EH (cell line): ENCODE results near the gene ANXA9.

ENCODE experiments used
- DNase-seq: peaks from one replicate; pipeline ENCODE4 v3.0.0-alpha.2; 2015; ENCODE audit warnings: low read depth

ANXA9 gene

DNA sequence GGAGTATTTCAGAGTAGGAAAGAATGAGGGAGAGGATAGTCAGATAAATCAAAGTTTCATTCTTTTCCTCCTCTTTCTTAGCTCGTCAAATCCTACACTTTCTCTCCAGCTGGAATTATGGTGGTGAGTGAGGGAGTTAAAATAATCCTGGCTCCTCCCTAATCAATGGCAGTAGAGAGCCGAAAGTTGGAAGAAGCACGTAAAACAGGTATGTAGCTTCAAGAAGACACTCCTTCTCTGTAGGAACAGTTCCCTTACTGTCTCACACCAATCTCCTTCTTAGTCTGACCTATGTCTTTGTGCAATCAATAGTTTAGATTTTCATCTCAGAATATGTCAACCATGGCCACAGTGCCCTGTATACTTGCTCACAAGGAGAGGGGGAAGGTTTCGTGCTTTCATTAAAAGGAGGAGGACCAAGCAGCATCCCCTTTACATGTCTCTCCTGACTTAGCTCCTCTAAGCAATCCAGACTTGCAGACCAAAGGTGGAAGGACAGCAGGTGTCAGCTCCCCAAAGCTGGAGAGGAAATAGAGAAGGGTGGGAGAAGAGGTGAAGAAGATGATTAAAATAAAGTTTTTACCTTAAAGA lies 23.7 kb downstream of the ANXA9 start:
- no peak for DNase-seq

DNA sequence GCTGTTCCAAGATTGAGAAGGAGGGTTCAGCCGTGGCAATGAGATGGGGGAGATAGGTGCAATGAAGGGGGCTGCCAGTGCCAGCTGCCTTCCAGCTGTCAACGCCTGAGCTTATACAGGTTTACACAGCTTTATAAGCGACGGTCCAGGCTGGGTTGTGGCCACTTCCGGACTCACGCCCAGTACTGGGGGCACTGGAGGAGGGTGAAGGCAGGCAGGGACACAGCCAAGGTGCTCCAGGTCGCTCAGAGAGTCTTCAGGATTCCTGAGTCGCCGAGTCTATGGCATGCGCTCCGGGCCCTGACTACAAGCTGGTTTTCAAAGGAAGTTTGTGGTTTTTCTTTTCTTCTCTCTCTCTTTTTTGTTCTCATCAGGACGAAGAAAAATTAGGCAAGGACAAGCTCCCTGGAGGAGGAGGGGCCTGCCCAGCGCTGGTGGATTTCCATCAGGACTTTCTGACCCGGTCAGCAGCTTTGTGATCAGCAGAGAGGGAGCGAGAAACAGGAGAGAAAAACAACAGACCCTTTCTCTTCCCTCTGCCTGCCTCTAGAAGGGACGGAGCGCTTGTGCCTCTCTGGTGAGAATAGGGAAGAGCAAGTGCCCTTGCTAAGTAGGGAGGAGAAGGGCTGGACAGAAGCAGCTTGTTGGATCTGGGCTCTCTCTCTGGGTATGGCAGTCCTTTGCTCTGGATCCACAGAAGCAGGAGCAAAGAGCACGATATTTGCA lies 24.4 kb downstream of the ANXA9 start, which contains the start of gene MINDY1:
MINDY1 (minus strand) TSS at position 576 of the 726 bp plus-strand sequence. CDS start 4,285 bp downstream, outside the sequence.
- peak; percentile 87 for DNase-seq

DNA sequence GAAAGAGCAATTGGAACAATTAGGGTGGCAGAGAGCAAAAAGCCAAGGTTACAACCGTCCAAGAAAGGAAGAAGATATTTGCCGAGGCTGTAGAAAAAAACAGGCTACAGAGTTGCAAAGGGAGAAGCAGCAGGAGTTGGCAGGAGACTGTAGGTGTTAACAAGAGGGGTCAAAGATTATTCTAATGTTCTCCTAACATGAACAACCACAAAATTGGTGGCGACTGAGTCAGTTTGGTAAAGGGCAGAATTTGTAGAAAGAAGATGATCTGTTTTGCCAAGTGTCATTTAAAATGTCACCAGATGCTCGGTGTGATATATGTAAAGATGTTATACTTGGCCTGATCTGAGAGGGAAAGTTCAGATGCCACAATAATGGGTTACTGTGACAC lies 25.8 kb downstream of the ANXA9 start:
- DNase-seq, result no peak

DNA sequence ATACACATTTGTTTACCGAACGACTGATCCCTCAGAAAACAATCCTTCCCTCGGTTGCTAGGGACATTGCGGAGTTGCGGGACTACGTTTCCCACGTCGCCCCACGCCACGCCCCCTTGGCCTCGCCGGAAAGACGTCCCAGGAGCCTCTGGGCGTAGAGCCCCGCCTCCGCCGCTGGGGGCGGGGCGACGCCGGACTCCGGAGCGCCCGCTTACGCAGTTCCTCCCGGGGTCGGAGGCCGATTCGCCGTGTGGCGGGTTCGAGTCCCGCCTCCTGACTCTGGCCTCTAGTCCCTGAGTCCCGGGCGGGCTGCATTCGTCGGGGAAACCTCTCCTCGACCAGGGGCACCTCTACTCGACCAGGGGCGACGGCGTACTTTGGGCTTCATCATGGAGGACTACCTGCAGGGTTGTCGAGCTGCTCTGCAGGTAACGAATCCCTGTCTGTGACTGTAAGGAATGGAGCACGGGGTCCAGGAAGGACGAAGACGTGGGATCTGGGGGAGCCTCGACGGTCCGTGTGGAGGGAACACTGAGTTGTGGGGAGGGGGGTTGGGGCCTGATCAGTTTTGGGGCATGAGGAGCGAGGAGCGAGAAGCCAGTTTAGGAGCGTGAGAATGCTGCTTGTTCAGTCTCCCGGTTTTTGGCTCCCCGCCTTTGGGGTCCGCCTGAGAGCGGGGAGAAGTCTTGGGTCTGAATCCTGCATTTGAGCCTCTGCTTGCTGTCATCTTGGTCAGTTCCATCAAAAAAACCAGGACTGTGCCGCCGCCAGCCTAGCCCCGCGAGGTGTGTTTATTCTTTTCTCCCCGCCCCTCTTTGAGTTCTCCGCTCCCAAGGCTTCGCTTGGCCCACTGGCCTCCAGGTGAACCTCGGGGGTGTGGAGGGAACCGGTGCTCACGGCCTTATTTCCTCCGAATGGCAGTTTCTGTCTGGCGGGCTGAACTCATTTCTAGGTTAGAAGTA lies 26.4 kb downstream of the ANXA9 start, which contains the start of gene PRUNE1:
PRUNE1 (plus strand) TSS at position 206 of the 962 bp plus-strand sequence; CDS start at position 390, 184 bp downstream.
- peak; percentile 96 for DNase-seq

DNA sequence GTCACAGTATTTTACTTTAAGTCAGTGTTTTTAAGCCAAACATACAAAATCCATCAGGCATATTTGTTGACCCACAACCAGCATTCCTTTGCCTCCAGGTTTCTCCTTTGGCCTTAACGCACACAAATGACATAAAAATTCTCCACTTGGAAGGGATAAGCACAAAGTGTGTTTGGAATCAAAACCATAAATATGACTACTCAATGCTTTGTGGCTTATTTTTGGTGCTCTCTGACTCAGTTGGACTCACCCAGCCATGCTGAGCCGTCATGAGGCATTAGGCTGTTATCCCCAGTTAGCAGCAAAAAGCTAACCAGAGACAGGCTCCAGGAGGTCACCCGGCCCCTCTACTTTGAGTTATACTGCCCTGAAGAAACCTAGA lies 27.1 kb downstream of the ANXA9 start:
- DNase-seq, result peak; percentile 72

DNA sequence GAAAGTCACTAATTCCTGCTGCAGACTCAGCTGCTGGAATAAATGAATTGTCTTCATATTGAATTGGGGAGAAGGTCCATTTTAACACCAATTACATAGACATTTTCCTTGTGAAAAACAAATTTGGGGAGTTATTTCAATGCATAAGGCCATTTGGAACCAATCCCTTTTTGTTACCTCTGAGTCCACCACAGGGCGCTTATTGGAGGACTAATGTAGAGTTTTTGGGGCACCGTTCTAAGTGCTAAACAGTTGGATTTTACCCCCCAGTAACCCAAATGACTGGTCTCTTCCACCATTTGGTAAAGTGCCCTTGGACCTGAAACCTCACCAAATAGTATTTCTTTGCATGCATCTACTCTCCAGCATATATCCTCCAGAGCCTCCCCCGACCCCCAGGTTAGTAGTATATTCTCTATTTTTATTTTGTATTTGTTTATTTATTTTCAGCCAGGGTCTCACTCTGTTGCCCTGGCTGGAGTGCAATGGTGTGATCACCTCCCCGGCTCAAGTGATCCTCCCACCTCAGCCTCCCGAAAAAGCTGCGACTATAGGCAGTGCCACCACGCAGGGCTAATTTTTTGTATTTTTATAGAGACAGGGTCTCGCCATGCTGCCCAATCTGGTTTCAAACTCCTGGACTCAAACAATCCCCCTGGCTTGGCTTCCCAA lies 27.7 kb downstream of the ANXA9 start:
- DNase-seq, result no peak

DNA sequence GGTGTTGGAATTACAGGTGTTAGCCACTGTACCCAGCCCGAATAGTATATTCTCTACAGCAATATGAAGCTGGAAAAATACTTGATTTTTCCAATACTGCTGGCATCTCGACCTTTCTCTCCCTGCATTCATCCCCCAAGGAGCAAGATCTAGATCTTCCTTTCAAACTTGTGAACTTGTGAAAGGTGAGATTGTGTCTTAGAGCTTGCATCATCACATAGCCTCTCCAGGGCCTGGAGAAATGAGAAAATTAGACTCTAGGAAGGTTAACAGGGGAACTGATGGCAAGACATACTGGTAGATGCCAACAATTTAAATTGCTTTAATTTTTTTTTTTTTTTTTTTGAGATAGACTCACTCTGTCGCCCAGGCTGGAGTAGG lies 28.2 kb downstream of the ANXA9 start:
- DNase-seq, result no peak

DNA sequence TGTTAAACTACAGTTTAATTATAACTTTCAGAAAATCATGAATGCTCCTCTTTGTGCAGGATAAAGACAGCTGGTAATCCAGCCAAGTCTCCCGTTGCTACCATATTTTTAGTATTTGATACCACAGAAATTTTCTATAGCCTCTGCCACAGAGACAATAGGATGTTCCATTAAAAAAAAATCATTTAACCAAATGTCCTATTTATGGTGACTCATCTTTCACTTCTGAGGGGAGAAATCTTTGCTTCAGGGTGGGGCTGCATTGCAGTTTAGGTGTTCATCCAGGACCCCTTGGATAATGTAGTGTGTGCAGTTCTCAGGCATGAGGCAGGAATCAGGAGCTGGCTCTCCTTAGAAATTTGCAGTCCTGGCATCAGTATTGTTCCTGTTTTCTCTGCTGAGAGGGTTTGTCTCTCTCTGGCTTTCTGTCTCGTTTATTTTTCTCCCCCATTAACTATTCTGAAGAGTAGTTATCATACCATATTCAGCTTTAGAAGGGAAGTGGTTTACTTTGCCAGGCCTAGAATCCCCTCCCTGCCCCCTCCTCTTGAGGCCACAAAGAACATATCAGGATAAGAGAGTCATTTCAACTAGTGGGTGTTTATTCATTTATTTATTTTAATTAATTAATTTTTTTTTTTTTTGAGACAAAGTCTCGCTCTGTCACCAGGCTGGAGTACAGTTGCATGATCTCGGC lies 29.2 kb downstream of the ANXA9 start:
- DNase-seq, result no peak

DNA sequence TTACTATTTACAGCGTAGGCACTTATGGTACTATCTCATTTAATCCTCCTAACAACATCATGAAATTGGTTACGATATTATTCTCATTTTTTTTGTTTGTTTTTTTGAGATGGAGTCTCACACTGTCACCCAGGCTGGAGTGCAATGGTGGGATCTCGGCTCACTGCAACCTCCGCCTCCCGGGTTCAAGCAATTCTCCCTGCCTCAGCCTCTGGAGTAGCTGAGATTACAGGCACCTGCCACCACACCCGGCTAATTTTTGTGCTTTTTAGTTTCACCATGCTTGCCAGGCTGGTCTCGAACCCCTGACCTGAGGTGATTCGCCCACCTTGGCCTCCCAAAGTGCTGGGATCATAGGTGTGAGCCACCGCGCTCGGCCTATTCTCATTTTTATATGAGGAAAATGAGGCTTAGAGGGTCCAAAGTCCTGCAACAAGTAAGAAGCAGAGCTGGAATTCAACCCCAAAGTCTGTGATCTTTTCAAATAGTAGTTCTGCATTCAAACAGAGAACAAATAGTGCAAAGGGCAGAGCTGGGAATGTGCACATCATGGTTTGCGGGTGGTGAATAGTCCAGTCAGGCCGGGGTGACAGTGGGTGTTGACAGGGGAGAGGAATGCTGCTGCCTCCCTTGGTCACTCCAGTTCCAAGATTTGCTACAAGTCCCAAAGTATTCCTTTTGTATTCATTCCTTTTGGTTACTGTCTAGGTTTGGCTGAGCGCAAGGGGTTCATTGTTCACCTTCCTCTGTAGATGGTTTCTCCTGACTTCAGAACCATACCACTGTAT lies 30.8 kb downstream of the ANXA9 start:
- DNase-seq, result no peak

DNA sequence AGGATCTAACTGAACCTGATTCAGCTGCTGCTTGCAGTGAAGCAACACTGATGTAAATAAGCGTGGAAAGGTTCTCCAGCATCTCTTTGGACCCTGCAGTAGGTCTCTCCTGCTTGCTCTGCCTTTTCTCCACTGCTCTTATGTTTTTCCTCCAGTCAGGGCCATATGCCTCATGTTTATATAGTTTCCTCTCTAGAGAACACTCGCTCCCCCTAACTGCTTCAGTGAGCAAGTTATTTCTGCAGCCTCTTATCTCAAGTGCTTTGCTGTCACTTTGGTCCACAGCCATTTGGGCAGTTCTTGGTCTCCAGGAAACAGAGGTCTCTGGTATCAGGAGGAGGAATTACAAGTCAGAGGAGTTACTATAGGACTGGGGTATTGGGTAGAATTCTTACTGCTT lies 31.4 kb downstream of the ANXA9 start:
- DNase-seq, result no peak

DNA sequence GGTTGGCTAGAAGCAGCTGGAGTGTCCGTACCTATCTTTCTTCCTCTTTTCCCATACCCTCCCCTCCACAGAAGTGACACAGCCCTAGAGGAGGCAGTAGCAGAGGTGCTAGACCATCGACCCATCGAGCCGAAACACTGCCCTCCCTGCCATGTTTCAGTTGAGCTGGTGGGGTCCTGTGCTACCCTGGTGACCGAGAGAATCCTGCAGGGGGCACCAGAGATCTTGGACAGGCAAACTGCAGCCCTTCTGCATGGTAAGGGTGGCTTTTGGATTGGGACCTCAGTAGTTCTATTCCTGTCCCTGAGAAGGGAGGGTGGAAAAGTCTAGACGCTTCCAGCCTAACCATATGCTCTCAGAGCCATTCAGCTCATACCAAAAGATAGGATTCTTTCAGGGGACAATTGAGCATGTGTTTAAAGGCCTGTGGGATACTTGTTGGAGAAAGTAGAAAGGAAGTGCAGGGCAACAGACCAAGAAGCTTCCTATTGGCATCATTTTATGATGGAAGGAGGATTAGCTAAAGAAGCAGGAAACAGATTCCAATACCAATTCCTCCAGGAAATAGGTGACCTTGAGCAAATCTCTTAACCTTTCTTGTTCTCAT lies 42.6 kb downstream of the ANXA9 start:
- DNase-seq, result peak; percentile 72

DNA sequence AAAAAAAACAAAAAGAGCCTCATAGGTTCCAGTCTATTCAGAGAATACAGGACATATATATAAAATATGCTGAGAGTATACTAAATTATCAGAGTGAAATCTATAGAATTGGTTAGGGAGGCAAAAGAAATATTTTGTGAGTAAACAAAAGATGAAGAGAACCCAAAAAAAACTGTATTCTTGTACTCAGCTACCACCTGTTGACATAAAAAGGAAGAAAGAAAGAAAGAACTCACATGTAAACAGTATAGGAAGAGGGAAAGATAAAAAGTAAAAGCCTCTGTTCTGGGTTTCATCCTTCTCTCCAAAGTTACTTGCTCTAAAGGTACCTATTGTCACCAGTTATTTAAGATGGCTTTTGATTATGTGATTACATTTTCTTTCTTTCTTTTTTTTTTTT lies 44.4 kb downstream of the ANXA9 start:
- DNase-seq, result no peak

DNA sequence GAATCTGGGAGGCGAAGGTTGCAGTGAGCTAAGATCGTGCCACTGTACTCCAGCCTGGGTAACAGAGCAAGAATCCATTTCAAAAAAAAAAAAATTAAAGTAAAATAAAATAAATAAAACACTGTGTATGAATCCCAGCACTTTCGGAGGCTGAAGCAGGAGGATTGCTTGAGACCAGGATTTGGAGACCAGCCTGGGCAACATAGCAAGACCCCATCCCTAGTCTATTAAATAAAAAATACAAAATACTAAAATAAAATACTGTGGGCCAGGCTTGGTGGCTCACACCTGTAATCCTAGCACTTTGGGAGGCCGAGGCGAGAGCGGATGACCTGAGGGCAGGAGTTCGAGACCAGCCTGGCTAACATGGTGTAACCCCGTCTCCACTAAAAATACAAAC lies 50.1 kb downstream of the ANXA9 start:
- no peak for DNase-seq

DNA sequence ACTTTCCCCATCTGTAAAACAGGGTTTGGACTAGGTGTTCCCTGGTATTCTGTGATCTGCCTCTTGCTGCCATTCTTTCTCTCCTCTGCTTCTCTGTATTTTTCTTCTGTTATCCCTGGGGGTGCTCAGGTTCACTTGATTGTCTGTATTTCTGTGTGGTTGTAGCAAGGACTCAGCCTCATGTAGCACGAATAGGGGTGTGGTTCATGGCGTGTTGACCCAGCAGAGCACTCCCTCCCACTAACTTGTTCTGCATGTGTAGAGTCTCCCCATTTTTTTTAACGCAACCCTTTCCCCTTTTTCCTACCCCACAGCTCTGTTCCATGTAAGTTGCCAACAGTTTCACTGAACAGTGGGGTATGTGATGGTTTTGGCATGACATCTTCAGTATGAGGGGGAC lies 53.1 kb downstream of the ANXA9 start:
- DNase-seq, result no peak

DNA sequence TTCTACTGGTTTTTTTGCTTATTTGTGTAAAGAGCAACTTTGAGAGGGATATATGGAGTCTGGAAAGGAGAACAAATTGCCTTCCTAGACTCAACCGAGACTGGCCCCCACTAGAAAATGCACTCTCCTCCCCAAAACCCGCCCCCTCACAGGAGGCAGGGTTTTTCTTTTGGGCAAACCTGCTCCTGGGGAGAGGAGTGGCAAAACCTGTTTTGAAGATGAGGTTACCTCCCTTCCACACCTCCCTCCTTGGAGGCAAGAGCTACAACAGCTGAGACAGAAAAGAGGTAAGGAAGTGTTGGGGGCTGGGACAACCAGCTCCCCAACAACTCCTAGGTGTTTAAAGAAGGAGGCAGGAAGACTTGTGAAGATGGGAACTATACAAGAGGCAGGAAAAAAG lies 54.3 kb downstream of the ANXA9 start, which contains the start of gene BNIPL:
BNIPL (plus strand) TSS at position 231 of the 400 bp plus-strand sequence; CDS start at position 371, 140 bp downstream.
- no peak for DNase-seq

DNA sequence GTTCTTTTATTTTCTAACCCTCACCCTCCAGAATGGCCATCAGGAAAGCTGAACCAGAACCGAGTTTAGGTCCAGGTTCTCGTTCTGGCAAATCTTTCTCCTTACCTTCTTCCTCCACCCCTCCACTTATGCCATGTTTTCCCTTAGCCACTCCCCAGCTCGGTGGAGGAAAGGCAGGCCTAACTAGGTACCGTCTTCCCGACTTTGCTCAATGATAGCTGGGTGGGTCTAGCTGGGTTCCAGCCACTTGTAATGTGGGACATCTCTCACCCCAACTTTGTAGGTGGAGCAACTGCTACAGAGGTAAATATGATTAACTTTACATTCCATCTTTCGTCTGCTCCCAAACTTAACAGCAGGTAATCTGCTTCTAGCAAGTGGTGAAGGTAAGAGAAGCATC lies 54.9 kb downstream of the ANXA9 start:
- no peak for DNase-seq

DNA sequence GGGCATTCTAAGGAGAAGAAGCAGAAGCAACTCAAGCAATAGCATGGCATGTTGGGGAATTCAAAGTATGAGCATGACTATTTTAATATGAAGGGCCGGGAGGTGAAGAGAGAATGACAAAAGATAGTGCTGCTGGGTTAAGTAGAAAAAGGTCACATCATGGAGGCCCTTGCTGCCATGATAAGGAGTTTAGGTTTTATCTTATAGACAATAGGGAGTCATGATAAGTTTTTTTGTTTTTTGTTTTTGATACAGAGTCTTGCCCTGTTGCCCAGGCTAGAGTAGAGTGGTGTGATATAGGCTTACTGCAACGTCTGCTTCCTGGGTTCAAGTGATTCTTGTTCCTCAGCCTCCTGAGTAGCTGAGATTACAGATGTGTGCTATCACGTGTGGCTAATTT lies 57.4 kb downstream of the ANXA9 start:
- no peak for DNase-seq

DNA sequence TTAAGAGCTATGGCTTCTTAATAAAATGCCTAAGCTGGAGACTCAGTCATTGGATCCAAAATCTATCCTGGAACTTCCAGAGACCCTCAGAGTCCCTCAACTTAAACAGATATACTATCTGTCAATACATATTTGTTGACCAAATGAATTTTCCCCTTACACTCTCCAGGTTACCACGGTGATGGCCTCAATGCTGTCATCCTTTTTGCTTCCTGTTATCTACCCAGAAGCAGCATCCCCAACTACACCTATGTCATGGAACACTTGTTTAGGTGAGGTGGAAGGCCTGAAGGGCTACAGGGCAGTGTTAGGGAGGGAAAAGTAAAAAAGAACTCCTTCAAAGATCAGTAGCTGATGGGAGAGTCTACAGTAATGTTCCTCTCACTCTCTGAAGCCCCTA lies 61.1 kb downstream of the ANXA9 start:
- no peak for DNase-seq
